H1 (cell line): ENCODE data around the gene TSPAN5. TPM values are rescaled to one million over a fixed set of nuclear protein-coding genes. Genes with fewer than 3 reads are reported as not detected.

ENCODE experiments used
- ASH2L ChIP-seq: fragments of 200-600, 300-600 bp; sonication (generic); IDR thresholded peaks from one replicate; pipeline ENCODE4 v1.7.1; 2017; ENCODE audit warnings: low read length
- CHD1 ChIP-seq: IDR thresholded peaks from 2 replicates; pipeline ENCODE4 v1.6.1; 2012; ENCODE audit warnings: low read depth, low read length, improper control_type of control experiment
- CTBP2 ChIP-seq: IDR thresholded peaks from 2 replicates; pipeline ENCODE4 v1.7.0; 2011; ENCODE audit warnings: borderline replicate concordance, mild to moderate bottlenecking, moderate library complexity, mixed read lengths, low read length; ENCODE audit not compliant: insufficient read depth, insufficient read length
- JUND ChIP-seq: IDR thresholded peaks from 2 replicates; pipeline ENCODE4 v1.6.1; 2011; ENCODE audit warnings: mild to moderate bottlenecking, improper control_type of control experiment, low read length
- MAFK ChIP-seq: IDR thresholded peaks from 2 replicates; pipeline ENCODE4 v1.6.1; 2012; ENCODE audit warnings: low read depth, mild to moderate bottlenecking, improper control_type of control experiment, low read length
- NRF1 ChIP-seq: IDR thresholded peaks from 2 replicates; pipeline ENCODE4 v1.6.1; 2011; ENCODE audit warnings: mild to moderate bottlenecking, low read depth, low read length, improper control_type of control experiment
- PHF8 ChIP-seq: fragments of 200-600 bp; sonication (generic); conservative IDR thresholded peaks from 2 replicates; pipeline ENCODE4 v1.7.1; 2012; ENCODE audit warnings: low read depth, mild to moderate bottlenecking, inconsistent platforms, low read length, moderate library complexity
- RFX5 ChIP-seq: IDR thresholded peaks from 2 replicates; pipeline ENCODE4 v1.6.1; 2011; ENCODE audit warnings: low read depth, low read length, improper control_type of control experiment, borderline replicate concordance
- TAF1 ChIP-seq: IDR thresholded peaks from 2 replicates; pipeline ENCODE4 v1.6.1; 2011; ENCODE audit warnings: mild to moderate bottlenecking, low read depth, low read length
- polyA plus RNA-seq, 7 experiments: library from polyadenylated mRNA; depleted of rRNA in 3 of 7; stranded (reverse) in 5 of 7; unstranded in 2 of 7; fragments of >200 nt in 5 of 7; fragments of 200-250 nt in 2 of 7; gene quantifications; 1 replicate in 5 of 7; 2 replicates in 1 of 7; 4 replicates in 1 of 7; pipeline versions ENCODE4 v1.2.1 to v1.2.3, GENCODE V29; 2011 to 2013; ENCODE audit warnings: missing spikeins in 2 of 7, mixed read lengths in 2 of 7
- total RNA-seq: library from RNA; stranded (reverse); fragmentation: NEBNext Ultra II Directional; extraction: Animal tissue kit (Norgen Biotek cat#: 25700); gene quantifications from 2 replicates; pipeline ENCODE4 v1.2.1, GENCODE V29; 2021
- TF ChIP-seq, protein P1 (sequence below): fragments of 300-600 bp; sonication (generic); IDR thresholded peaks from 2 replicates; pipeline ENCODE4 v1.7.1; 2012; ENCODE audit warnings: low read length, moderate library complexity, mild to moderate bottlenecking, inconsistent platforms; ENCODE audit not compliant: insufficient replicate concordance

TSPAN5 gene
- total and polyA plus RNA-seq, 2 of the 8 experiments (the other 6 are each of a cell fraction or from before 2014, with no cell fraction given) = 17.6 to 21.2 TPM

DNA sequence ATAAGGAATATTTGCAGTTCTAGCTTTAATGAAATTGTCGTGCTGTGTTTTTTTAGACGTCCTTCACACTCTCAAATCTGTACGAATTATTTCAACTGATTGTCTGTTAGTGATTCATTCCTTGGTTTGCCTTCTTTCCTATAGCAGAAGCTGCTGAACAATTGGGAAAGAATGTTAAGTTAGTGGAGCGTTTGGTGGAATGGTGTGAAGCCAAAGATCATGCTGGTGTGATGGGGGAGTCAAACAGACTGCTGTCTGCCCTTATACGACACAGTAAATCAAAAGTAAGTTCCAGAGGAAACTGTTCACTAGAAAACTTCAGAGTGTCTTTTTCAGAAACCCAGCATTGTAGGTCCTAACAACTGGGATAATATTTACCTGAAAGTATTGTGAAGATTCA, 237.3 kb downstream of the TSPAN5 start (continued):
- TF ChIP-seq, protein P1, sequence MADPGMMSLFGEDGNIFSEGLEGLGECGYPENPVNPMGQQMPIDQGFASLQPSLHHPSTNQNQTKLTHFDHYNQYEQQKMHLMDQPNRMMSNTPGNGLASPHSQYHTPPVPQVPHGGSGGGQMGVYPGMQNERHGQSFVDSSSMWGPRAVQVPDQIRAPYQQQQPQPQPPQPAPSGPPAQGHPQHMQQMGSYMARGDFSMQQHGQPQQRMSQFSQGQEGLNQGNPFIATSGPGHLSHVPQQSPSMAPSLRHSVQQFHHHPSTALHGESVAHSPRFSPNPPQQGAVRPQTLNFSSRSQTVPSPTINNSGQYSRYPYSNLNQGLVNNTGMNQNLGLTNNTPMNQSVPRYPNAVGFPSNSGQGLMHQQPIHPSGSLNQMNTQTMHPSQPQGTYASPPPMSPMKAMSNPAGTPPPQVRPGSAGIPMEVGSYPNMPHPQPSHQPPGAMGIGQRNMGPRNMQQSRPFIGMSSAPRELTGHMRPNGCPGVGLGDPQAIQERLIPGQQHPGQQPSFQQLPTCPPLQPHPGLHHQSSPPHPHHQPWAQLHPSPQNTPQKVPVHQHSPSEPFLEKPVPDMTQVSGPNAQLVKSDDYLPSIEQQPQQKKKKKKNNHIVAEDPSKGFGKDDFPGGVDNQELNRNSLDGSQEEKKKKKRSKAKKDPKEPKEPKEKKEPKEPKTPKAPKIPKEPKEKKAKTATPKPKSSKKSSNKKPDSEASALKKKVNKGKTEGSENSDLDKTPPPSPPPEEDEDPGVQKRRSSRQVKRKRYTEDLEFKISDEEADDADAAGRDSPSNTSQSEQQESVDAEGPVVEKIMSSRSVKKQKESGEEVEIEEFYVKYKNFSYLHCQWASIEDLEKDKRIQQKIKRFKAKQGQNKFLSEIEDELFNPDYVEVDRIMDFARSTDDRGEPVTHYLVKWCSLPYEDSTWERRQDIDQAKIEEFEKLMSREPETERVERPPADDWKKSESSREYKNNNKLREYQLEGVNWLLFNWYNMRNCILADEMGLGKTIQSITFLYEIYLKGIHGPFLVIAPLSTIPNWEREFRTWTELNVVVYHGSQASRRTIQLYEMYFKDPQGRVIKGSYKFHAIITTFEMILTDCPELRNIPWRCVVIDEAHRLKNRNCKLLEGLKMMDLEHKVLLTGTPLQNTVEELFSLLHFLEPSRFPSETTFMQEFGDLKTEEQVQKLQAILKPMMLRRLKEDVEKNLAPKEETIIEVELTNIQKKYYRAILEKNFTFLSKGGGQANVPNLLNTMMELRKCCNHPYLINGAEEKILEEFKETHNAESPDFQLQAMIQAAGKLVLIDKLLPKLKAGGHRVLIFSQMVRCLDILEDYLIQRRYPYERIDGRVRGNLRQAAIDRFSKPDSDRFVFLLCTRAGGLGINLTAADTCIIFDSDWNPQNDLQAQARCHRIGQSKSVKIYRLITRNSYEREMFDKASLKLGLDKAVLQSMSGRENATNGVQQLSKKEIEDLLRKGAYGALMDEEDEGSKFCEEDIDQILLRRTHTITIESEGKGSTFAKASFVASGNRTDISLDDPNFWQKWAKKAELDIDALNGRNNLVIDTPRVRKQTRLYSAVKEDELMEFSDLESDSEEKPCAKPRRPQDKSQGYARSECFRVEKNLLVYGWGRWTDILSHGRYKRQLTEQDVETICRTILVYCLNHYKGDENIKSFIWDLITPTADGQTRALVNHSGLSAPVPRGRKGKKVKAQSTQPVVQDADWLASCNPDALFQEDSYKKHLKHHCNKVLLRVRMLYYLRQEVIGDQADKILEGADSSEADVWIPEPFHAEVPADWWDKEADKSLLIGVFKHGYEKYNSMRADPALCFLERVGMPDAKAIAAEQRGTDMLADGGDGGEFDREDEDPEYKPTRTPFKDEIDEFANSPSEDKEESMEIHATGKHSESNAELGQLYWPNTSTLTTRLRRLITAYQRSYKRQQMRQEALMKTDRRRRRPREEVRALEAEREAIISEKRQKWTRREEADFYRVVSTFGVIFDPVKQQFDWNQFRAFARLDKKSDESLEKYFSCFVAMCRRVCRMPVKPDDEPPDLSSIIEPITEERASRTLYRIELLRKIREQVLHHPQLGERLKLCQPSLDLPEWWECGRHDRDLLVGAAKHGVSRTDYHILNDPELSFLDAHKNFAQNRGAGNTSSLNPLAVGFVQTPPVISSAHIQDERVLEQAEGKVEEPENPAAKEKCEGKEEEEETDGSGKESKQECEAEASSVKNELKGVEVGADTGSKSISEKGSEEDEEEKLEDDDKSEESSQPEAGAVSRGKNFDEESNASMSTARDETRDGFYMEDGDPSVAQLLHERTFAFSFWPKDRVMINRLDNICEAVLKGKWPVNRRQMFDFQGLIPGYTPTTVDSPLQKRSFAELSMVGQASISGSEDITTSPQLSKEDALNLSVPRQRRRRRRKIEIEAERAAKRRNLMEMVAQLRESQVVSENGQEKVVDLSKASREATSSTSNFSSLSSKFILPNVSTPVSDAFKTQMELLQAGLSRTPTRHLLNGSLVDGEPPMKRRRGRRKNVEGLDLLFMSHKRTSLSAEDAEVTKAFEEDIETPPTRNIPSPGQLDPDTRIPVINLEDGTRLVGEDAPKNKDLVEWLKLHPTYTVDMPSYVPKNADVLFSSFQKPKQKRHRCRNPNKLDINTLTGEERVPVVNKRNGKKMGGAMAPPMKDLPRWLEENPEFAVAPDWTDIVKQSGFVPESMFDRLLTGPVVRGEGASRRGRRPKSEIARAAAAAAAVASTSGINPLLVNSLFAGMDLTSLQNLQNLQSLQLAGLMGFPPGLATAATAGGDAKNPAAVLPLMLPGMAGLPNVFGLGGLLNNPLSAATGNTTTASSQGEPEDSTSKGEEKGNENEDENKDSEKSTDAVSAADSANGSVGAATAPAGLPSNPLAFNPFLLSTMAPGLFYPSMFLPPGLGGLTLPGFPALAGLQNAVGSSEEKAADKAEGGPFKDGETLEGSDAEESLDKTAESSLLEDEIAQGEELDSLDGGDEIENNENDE = no peak
- no peak for TF ChIP-seq ASH2L
- no peak for TF ChIP-seq TAF1
- TF ChIP-seq CHD1 = no peak
- no peak for TF ChIP-seq RFX5
- TF ChIP-seq NRF1 = no peak
- TF ChIP-seq CTBP2 = no peak
- TF ChIP-seq MAFK = no peak
- no peak for TF ChIP-seq PHF8
- TF ChIP-seq JUND = no peak
